HG03064 (cell line): ENCODE data around the gene TAP2.

Experiments
- ATAC-seq: cut with Tn5 transposase; IDR thresholded peaks from one replicate; pipeline ENCODE4 v1.9.1; 2021; ENCODE audit warnings: low read depth; ENCODE audit not compliant: unreplicated experiment

TAP2 gene

DNA sequence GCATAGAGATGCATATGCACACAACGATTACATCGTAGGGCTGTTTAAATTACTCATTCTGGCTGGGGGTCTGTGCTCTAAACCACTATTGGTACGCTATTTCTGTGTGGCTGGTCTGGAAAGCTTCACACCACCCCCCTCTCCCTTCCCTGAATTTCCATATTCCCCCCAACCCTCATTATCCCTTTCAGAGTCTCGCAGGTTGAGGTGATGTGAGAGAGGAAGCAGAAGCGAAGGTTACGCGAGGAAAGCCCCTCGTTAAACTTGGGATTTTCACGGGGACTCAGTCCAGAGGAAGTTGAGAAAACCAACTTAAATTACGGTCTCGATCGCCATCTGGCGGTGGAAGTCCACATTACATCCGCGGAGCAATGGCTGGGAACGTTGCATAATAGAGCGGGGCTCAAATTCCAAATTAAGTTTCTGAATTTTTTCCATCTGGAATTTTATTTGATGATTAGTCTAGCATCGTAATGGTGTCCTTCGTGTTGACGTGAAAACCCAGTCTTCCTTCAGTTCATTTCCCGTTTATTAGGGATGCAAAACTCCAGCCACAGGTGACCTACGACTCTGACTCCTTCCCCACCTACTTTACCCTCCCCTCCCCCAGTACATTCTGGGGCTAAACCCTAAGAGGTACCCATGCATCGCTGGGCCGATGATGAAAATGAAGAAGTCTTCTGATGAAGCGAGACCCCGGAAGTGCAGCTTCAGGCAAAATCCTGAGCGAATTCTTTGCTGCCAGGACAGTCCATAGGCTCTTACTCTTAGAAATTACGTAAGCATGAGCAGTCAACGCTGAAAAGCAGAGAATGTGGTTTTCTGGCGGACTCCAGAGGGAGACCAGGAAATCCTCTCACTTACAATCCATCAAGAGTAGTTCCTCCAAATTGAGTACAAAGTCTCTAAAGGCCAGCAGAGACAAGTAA lies 41.4 kb downstream of the TAP2 start:
- no peak for ATAC-seq

- ATAC-seq, result no peak
Measured at GRCh38 chr6:32794510-32794909, 44.0 kb downstream of the TAP2 start.

DNA sequence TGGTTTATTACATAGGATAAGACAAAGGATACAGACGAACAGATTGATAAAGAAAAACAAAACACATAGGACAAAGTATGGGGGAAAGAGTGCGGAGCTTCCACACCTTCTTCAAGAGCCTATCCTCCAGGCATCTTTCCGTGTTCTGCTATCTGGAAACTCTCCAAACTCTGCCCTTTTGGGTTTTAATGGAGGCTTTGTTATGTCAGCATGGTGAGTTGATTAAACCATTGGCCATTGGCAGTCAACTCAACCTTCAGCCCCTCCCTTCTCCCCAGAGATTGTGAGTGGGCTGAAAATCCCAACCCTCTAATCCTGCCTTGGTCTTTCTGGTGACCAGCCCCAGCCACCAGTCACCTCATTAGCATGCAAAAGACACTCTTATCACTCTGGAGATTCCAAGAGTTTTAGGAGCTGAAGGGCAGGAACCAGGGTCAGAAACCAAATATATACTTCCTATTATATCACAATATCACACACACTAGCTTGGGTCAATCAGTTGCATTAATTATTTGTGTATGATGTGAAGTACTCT lies 45.6 kb downstream of the TAP2 start:
- ATAC-seq, result no peak

GRCh38 chr6:32790306-32790705 lies 48.2 kb downstream of the TAP2 start:
- ATAC-seq, result no peak
